Measurements from ENCODE around the gene ATXN7L1.

DNA sequence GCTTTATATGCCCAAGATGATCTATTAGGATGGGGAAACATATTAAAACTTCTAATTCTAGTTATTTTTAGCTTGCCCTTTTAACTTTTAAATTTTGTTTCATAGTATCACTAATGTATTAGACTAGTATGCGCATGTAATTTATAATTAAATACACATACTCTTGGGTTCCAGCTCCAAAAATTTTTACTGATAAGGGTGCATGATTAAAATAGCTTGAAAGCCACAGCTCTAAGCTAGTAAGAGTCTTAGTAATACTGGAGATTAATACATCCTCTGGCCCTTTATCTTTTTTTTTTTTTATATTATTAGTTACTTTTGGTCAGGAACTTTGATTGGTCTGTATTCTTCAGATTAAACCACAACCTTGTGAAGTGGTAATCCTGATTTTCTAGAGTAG is 53.6 kb downstream of the ATXN7L1 start:
- TF ChIP-seq, protein P1, sequence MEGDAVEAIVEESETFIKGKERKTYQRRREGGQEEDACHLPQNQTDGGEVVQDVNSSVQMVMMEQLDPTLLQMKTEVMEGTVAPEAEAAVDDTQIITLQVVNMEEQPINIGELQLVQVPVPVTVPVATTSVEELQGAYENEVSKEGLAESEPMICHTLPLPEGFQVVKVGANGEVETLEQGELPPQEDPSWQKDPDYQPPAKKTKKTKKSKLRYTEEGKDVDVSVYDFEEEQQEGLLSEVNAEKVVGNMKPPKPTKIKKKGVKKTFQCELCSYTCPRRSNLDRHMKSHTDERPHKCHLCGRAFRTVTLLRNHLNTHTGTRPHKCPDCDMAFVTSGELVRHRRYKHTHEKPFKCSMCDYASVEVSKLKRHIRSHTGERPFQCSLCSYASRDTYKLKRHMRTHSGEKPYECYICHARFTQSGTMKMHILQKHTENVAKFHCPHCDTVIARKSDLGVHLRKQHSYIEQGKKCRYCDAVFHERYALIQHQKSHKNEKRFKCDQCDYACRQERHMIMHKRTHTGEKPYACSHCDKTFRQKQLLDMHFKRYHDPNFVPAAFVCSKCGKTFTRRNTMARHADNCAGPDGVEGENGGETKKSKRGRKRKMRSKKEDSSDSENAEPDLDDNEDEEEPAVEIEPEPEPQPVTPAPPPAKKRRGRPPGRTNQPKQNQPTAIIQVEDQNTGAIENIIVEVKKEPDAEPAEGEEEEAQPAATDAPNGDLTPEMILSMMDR (IDR thresholded peaks at IDR 0.05): no peak
- TF ChIP-seq POLR2A (IDR thresholded peaks at IDR 0.05) (no peak), EP300 (IDR thresholded peaks at IDR 0.05) (no peak)
